Right renal cortex interstitium (tissue), 3 donors: Measurements from ENCODE around the gene SYNGR1. TPM values are rescaled to one million over a fixed set of nuclear protein-coding genes. Genes with fewer than 3 reads are reported as not detected.

Experiments
- DNase-seq, 3 donors: peaks; one replicate each; pipeline ENCODE4 v3.0.0-alpha.2; 2013; ENCODE audit warnings: low read depth in 3 of 3, low spot score in 2 of 3
- polyA plus RNA-seq, 3 donors: library from polyadenylated mRNA; unstranded; fragments of 120-200 nt; gene quantifications; one replicate each; pipeline ENCODE4 v1.2.1, GENCODE V29; 2013; ENCODE audit not compliant: insufficient read length in 3 of 3

SYNGR1 gene, protein sequence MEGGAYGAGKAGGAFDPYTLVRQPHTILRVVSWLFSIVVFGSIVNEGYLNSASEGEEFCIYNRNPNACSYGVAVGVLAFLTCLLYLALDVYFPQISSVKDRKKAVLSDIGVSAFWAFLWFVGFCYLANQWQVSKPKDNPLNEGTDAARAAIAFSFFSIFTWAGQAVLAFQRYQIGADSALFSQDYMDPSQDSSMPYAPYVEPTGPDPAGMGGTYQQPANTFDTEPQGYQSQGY
- 10 to 100 TPM; 14.7 to 18.0 (median 17.3) TPM for polyA plus RNA-seq

DNA sequence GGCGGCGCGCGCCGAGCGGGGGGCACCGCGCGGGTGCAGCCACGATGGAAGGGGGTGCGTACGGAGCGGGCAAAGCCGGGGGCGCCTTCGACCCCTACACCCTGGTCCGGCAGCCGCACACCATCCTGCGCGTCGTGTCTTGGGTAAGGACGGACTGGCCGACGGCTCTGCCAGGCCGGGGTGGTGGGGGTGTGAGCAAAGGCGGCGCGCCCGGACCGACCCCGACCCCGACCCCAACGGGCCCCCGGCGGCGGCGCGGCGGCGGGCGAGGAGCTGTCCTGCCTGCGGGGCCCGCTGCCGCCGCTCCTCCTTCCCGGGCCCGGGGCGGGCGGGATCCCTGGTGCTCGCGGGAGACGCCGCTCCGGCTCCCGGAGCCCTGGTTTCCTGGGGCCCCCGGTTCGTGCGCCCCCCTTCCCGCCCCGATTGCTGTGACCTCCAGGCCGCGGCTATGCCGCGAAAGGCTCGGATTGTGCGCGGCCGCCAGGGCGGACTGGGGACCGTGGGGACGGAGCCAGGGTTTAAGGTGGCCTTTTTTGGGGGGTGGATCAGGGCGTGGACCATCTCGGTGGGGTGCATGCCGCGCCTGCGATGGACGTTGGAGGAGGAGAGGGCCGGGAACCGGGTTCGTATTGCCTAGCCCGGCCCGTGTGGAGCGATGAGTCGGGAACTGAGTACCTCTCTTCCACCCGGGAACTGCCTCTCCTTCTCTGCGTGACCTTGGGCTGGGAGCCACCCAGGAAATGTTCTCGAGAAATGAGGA, at the start of gene SYNGR1:
TSS of gene SYNGR1 (plus strand) at position 25 of the 760 bp plus-strand sequence. CDS start at position 45, 20 bp downstream.
- DNase-seq, result no peak

- DNase-seq, result no peak
Observed at GRCh38 chr22:39300186-39300830, 49.5 kb upstream of the SYNGR1 start.

DNA sequence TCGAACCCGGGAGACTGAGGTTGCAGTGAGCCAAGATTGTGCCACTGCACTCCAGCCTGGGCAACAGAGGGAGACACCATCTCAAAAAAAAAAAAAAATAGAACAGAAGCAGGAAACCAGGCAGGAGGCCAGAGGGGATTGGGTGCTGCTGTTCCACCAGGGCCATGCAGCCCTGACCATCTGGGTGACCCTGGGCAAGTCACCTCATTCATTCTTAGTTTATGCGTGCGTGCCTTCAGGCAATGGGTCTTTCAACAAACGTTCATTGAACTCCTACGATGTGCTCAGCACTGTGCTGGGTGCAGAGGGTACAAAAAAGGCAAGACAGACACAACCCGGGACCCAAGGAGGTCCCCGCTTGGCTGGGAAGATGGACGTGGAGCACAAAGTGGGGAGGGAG, 48.7 kb upstream of the SYNGR1 start:
- DNase-seq, result no peak

DNA sequence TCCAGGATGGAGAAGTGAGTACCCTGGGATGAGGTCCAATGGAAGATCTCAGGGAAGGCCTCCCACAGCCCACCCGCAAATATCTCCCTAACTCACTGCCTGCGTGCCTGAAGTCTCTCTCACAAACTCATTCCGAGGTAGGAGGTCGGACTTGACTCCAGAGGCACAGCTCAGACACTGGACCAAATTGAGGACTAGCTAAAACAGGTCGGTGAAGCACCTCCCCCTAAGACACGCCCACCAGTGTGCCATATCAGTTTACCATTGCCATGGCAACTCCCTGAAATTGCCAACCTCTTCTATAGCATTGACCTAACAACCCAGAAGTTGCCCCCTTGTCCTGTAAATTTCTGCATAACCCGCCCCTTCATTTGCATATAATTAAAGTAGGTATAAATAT, 47.9 kb upstream of the SYNGR1 start:
- no peak for DNase-seq

DNA sequence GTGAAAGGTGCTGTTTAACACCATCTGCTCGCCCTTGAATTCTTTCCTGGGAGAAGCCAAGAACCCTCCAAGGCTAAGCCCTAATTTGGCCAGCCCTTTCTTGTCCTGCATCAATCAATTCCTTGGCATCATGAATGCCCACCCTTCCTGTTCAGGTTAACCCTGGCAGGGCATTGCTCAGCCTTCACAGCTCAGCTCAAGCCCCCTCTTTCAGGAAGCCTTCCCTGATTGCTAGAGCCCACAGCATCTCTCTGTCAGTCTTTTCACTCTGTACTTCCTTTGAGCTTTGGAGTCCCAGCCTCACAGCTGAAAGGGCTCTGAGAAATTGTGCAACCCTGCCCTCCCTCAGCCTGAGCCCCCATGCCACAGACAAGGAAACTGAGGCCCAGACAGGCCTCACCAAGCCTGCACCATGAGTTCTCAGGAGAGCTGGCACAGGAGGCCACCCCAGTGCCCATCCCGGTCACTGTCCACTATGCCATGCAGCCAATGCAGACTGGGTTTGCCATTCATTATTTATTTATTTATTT, 47.3 kb upstream of the SYNGR1 start:
- no peak for DNase-seq

GRCh38 chr22:39303358-39303757, 46.4 kb upstream of the SYNGR1 start:
- no peak for DNase-seq

DNA sequence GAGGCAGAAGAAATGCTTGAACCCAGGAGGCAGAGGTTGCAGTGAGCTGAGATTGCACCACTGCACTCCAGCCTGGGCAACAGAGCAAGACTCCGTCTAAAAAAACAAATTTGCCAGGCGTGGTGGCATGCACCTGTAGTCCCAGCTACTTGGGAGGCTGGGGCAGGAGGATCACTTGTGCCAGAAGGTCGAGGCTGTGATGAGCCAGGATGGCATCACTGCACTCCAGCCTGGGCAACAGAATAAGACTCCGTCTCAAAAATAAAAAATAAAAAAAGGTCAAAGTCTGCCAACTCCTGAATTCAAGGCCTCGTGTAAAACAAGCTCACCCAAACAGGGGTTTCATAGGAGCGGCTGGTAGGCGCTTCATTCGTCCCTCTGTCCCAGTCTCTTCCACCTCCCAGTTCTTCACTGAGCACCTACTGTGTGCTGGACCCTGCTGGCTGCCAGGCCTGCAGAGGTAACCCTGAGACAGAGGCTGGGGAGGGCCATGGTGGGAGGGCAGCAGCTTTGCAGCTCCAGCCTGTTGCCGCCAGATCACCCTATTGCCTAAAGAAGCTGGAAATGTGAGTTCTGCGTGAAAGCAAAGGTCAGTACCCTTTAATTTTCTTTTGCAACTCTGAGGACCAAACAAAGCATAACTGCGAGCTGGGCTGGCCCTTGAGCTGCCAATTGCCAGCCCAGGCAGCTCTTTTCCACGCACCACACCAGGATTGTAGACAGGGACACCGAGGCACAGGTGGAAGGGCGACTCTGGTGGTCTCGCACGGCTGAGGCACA, 45.7 kb upstream of the SYNGR1 start:
- DNase-seq, result no peak

DNA sequence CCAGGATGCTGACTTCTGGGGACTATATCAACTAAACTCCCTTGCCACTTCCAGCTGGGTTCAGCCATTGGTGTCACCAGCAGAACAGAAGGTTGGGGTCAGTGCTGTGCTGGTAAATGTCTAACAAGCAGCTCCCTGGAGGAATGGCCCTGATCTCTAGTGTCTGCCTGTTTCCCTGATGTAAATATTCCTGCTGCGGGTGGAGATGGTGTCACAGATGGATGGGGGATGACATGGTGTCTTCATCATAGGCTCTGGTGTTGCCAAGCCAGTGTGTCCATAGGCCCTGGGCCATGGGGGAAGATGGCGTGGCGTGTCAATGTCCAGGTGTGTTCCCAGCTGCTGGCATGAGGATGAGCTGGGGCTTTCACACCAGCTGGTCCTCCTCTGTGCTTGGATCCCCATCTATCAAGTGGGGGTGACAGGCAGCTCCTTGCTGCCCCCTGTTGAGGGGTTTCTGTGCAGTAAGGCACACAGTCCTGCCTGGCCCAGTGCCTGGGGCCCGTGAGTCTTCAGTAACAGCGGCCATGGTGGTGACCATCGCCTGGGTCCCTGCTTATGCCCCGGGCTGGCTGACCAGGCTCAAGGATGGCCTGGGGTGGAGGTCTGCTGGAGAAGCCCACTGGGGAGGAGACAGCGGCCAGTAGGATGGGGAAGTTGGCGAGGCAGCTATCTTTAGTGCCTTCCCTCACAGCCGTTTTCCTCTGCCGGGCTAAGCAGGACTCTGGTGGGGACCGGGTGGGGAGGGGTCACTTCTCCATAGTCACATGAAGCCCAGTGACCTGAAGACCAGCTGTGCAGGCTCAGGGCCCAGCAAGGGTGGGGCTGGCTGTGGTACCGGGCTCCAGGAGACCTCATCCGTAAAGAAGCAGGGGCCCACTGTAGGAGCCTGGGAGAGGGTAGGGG, 43.1 kb upstream of the SYNGR1 start:
- DNase-seq, result no peak

DNA sequence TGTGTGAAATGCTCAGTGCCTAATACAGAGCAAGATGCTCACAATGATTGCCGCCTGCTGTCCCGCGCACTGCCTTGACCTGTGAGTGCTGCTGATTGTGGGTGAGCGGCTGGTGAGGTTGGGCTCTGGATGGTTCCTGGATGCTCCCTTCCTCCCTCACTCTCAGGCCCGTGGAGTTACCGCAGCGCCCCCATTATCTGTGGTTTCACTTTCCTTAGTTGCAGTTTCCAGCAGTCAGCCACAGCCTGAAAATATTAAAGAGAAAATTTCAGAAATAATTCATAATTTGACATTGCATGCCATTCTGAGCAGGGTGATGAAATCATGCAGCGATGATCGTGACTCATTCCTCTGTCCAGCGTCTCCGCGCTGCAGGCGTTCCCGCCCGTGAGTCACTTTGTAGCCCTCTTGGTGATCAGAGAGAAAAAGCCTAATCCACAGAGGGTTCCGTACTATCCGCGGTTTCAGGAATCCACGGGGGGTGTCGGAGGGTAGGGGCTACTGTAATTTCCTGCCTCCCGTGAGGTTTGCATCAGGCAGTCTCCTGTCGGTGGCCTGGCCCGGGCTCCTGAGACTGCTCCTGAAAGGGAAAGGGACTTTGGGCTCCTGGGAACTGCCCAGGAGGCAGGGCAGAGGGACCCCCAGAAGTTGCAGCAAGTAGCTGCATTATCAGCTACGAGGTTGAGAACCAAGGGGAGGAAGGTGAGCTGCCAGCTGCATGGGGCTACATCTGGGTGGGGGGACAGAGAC, 41.0 kb upstream of the SYNGR1 start:
- DNase-seq, result no peak

GRCh38 chr22:39309364-39309861, 40.4 kb upstream of the SYNGR1 start:
- no peak for DNase-seq

DNA sequence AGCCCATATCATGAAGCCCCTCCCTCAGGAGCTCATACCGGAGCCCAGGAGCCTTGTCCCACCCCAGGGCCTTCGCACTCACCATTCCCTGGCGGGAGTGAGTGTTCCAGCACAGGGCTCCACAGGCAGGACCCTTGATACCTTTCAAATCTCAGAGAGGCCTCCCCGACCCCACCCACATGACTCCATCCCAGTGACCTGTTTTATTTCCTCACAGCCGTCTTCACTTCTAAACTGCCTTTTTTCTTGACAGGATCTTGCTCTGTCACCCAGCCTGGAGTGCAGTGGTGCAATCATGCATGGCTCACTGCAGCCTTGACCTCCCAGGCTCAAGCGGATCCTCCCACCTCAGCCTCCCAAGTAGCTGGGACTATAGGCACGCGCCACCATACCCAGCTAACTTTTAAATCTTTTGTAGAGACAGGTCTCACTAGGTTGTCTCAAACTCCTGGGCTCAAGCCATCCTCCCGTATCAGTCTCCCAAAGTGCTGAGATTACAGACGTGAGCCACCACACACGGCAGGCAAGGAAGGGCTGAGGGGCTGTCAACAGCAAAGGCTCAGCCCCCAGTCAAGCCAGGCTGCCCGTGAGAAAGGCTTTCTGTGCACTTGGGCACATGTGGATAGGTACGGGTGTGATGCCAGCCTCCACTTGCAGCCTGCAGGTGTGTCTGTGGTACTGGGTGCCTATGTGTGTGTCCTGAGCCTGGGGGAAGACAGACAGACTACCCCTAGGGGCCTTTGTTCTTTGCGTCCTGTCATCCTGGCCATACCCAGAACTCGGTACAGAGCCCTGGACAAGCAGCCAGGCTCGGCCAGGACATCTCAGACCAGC, 39.7 kb upstream of the SYNGR1 start:
- DNase-seq, result no peak

- no peak for DNase-seq
Observed at GRCh38 chr22:39311592-39312400, 38.0 kb upstream of the SYNGR1 start.

DNA sequence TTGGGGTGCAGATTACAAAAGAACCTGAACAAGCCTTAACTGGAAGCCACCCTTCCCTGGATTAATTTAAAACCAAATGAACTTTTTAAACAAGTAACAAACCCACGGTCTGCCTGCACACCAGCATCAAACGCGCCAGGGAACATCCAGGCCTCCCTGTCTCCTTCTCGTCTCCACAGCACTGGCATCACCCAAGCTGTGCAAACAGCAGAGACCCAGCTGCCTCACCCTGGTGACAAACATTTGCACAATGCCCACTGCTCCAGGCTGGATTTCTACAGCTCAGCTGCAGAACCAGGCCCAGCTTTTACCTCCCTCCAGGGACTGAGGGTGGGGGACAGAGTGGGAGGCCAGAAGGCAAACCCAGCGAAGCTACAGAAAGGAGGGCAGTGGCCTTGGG, 37.4 kb upstream of the SYNGR1 start:
- DNase-seq, result no peak

- DNase-seq, result no peak
Observed at GRCh38 chr22:39313258-39314001, 36.4 kb upstream of the SYNGR1 start.

DNA sequence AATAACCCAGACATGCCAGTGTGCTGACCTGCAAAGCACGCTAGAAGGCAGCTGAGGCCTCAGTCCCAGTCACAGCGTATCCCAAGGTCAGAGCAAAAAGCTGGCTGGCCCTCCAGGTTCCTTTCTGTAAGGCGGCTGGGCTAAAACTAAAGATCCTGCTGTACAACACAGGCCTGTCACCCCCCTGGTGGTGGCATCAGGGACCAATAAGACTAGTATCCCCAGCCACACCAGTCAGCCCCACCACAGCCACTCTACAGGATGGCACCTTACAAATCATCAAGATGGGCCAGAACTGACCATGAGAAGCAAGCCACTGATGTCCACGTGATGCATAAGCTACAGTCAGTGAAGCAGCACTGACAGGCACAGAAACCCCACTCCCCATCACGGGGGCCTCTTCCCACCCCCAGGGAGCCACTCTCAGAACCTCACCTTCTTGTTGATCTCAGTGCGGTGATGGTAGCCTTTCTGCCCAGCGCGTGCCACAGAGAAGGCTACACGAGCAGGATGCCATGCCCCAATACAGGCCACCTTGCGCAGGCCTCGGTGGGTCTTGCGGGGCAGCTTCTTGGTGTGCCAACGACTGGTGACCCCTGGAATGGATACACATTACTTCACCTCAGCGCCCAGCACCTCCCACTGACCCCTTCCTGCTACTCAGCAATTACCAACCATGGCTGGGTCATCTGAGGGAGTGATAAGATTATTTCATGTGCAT, 35.4 kb upstream of the SYNGR1 start:
- DNase-seq, result no peak

DNA sequence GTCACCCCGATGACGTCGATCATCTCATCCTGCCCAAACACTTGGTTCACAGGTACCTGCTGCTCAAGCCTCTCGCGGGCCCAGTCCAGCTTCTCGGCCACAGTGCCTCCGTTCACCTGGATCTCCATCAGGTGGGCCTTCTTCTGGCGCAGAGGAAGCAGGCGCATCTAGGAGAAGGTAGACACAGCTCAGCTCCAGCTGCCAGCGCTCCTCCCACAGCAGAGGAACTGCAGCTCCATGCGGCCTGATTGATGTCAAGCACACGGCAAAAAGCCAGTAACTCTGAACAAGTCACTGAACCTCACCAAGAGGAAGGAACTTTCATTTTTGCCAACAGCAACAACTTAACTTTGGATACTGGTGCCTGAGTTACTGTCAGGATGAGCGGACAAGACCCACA, 34.4 kb upstream of the SYNGR1 start:
- DNase-seq, result no peak
